Activated CD4-positive, alpha-beta T cell treated with anti-CD3 and anti-CD28 coated beads for 48 hours (primary cell): ENCODE measurements around the gene NUDT11.
A peak's percentile ranks its signal among the peaks of the same experiment; 100 is the strongest.
"Not testable (repeated sequence)": the region's sequence is repeated elsewhere in the genome, so short reads cannot be mapped to it uniquely, and the experiment has no call there.

Experiments used
- DNase-seq: peaks from one replicate; pipeline ENCODE4 v3.0.0-alpha.2; 2020

Gene NUDT11

DNA sequence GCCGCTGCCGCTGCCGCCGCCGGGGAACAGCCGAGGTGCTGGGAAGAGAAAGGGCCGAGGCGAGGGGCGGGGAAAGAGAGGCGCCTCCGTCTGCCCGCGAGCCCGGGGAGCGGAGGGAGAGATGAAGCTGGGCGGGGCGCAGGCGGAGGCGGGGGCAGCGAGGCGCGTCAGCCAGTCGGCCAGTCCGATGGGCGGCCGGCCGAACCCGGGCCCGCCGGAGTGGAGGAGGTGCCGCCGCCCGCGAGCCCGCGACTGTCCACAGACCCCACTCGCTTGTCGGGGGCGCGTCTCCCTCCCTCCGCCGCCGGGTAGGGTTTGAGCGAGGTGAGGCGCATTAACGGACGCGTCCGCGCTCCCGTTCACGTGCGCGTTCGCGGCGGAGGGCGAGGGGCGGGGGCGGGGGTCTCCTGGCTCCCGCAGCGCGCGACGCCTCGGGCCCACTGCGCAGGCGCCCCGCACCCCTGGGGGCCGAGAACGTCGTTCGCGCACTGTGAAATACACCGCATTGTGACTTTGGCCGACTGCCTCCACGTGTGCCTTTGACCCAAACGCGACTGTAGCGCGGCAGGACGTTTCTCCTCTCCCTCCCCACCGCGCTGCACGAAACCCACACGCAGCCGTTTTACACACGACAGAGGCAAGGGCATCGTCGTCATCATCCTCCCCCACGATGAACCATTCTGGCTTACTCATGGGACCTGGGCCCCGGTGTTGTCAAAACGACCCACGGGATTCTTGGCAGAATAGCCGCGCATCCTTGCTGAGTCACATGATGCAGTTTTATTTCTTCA is at the start of gene NUDT11:
TSS of gene NUDT11 (minus strand) at position 92 of the 791 bp plus-strand sequence. CDS start 148 bp downstream, outside the sequence.
- peak; percentile 68 for DNase-seq

DNA sequence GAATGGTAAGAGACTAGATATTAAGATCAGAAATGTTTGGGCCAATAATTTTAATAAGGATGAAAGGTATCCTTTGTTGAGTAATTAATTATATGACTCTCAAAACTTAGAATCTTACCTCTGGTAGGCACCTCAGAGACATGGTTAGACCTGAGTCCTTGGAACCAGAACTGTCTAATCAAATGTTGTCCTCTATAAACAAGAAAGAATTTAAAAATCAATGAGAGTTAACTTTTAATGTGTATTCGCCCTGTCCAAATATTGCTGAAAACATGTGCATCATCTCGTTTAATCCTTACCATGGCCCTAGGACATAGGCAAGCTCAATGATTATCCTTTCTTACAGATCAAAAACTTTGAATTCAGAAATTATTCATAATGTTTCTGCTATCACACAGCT is 24.0 kb upstream of the NUDT11 start:
- DNase-seq, result no peak

DNA sequence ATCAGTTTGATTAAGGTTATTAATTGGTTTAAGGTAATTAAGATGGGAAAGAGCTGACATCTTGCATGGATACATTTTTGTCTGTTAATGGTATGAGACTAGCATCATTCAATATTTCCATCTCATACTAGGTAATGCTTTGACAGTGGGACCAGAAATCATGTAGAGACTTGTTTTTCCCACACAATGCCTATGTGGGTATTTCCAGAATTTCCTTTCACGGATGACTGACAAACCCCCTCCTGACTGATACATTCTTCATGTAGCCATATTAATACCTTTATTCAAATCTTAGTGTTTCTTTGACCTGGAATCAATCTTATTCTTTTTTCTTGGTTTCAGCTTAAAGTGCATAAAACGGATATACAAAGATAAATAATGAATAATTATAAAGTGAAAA is 22.7 kb upstream of the NUDT11 start:
- DNase-seq, result not testable (repeated sequence)

DNA sequence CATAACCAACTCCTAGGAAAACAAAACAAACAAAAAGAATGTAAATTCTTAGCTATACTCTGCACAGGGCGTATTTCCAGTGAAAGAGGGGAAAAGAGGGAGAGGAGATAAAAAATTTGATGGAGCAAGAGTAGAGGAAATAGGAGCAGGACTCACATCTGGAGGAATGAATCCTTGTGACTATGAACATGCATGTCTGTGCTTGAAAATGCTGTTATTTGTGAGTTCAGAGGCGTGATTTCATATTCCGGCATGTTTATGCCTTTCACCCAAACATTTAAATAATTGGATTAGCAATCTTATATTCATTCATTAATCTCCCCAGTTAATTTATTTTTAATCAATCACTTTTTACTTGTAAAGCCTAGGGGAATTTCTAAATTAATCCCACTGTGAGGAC is 11.2 kb upstream of the NUDT11 start:
- no peak for DNase-seq

DNA sequence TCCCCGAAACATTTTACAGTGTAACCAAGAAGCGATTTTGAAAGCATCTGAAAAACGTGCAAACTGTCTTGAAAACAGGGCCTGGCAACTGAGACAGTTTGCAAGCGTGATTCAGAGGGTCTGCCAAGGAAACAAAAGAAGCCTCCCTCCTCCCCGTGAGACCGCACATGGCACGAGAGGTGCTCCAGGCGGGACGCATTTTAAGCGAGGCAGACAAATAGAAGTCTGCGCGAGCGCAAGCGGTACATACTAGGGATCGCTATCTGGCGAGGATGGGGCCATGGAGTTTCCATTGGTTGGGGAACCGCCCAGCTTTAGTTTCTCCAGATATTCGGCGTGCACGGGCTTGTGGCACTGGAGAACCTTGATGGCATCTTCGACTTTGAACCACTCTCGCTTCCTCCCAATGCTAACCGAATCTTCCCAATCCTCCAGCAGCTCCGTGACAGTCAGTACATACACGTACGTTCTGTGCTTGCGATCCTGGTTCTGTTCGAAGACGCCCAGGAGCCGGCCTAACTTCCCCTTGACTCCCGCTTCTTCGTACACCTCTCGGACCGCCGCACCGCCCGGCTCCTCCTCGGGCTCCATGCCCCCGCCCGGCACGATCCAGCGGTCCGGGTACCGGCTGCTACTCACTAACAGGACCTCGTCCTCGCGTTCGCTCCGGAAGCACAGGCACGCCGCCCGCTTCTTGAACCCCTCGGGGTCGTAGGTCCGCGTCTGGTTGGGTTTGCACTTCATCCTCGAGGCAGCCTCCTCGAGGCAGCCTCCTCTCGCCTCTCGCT is 497 bp downstream of the NUDT11 start:
- DNase-seq, result peak; percentile 24

DNA sequence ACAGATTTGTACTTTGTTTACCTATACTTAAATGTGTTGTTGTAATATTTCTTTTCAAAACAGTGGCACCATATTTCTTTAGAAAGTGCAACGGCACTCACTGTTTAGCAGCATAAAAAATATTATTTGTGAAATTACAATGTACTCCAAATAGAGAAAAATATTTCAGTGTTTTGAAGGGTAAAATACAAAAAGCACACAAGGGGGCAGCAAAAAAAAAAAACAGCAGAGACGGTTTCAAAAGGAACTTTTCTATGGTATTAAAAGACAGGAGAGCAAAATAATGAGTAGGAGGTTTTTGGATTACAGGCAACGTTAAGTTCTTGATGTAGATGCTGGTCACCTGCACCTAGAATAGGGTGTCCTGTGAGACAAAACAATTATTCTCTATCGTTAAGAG is 2.0 kb downstream of the NUDT11 start:
- no peak for DNase-seq

DNA sequence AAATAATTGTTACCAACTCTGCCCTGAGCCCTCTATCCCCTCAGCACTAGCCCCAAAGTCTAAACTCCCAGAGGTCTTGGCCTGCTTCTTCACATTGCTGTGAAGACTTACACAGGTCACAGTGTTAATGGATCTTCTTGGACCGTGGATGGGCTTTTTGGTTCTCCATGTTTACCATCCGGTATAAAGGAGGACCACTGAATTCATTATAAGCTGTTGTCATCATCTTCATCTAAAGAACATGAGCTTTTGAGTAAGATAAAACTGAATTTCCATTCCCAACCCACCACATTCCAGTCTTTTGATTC is 8.5 kb downstream of the NUDT11 start:
- no peak for DNase-seq

DNA sequence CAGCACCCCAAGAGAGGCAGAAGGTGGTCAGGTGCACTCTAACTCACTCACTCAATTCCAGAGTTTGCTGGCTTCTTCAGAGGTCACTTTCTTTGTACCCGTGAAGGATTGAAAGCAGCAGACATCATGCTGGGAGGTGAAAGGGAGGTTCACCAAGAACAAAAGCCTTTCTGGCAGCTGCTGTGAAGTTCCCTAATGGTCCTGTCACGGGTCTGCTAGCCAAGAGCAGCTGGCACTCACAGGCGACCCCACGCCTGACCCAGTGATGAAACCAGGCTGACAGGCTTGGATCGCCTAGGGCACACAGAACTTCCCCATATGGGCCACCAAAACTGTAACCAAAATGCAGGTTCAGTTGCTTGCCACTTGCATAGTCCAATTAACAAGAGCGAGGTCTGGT is 11.8 kb downstream of the NUDT11 start:
- no peak for DNase-seq

DNA sequence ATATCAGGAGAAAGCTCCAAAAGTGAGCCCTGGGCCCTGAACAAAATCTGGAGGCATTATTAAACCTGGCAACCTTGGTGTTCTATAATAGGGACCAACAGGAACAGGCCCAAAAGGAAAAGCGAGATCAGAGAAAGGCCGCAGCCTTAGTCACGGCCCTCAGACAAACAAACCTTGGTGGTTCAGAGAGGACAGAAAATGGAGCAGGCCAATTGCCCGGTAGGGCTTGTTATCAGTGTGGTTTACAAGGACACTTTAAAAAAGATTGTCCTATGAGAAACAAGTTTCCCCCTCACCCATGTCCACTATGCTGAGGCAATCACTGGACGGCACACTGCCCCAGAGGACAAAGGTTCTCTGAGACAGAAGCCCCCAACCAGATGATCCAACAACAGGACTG is 14.0 kb downstream of the NUDT11 start:
- not testable (repeated sequence) for DNase-seq

DNA sequence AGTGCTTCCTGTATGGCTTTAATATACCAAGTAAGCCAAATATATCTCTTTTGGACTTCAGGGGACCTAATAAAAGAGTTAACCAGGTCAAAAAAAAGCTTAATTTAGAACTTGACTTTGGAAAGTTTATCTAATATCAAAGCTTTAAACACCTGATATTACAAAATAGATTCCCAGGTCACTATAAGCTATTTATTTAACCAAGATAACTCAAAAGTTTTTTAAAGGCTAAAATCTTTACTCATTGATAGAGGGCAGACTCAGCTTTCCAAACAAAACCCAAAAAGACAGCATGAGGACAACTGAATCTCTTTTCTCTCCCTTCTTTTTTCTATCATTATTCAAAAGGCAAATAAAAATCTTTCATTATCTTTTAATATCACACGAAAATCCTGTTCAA is 19.5 kb downstream of the NUDT11 start:
- no peak for DNase-seq

DNA sequence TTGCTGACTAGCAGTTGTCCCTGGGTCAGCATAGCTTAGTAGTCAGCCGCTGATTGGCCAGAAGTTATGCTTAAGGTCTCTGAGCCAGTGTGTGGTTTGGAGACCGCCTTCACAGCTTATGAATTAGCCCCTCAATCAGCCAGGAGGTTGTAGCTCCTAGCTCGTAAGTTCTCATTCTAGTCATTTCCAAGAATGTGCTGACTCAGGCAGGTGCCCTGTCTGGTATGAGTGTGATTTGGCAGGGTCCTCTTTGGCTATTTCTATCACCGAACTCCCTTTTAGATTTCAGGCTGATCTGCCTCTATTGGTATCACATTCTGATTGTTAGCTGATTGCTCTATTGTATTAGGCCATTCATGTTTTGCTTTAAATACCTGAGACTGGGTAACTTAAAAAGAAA is 33.1 kb downstream of the NUDT11 start:
- no peak for DNase-seq

DNA sequence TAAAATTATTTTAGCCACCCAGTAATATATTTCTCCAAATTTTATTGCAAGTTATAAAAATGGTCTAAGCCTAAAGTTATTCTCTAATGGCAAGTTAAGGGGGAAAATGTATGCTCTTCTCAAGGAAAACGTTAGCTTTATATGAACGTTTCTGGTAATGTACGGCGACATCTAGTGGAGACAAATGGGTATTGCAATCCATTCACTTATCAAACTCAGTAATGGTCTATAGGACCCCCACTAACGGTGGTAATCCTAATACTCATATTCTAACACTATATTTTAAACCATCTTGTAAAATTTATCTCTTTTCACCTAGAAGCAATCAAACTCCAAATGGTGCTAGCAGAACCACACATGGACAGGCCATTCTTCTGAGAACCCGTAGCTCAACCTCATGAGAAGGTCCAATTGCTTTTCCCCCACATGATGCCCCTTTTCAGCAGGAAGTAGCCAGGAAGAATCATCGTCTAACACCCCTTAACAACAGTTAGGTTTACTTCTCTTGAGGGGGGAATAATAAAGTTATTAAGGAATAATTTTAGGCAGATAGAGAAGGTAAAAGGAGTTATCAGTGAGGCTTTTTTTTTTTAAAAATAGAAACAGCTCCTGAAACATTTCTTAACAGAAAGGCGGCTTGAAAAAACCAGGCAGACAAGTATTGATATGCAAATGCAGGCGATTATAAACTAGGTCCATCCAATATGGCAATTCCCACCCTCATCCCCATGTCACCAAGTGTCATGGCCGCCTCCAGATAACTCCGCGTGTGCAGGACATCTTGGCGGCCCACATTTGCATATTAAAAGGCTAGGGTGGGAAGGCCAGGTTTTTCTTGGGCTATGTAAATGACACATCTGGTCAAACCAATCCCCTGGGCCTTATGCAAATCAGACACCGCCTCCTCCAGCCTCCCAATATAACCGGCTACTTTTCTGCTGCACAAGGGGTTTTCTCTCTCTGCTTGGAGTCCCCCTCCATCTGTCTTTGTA is 35.0 kb downstream of the NUDT11 start:
- no peak for DNase-seq

DNA sequence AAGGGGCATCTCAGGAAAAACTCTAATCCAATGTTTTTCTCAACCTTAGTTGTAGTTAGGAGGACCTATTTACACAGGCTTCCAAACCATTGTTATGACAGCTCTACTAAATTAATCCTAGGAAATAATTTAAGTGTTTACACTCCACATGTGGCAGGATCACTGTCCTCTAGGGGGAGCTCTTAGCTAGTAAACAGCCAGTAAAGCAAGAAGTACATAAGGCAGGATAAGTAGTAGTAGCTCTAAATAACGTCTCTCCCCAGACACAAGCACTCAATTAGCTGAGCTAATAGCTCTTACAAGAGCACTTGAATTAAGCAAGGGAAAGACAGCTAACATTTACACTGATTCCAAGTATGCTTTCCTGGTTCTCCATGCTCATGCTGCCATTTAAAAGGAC is 37.3 kb downstream of the NUDT11 start:
- DNase-seq, result peak; percentile 30

DNA sequence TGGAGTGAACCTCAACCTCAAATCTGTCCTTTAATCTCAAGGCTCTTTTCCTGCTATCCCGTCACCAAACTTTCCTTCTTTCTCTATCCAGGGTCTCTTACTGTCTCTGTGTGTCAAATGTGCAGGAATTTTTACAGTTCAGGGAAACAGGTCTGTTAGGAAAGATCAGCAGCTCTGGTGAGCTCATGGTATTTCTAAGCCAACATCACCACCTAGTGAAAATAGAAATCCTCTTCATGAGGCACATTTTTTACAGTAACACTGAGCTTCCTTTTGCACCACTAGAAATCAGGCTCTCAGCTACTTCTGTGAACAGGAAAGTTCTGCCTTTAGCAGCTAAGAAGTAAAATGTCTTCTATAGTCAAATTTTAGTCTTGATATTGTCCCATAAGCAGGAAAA is 39.6 kb downstream of the NUDT11 start:
- DNase-seq, result no peak

DNA sequence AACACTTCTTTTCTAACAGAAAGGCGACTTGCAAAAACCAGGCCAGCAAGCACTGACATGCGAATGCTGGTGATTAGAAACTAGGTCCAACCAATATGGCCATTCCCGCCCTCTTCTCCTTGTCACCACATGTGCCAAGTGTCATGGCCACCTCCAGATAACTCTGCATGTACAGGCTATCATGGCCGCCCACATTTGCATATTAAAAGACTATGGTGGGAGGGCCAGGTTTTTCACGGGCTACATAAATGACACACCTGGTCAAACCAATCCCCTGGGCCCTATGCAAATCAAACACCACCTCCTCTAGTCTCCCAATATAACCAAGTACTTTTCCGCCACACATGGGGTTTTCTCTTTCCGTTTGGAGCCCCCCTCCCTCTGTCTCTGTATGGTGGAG is 40.1 kb downstream of the NUDT11 start:
- DNase-seq, result no peak

DNA sequence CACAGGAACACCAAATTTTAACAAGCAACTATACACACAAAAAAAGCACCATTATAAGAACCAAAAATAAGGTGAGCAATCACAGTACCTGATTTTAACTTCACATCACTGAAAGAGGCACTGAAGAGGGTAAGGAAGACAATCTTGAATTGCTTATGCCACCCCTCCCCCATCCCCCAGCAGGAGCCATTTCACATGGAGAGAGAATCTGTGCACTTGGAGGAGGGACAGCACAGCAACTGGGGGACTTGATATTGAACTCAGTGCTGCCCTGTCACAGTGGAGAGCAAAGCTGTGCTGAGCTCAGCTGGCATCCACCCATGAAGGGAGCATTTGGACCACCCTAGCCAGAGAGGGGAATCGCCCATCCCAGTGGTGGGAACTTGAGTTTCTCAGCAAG is 56.0 kb downstream of the NUDT11 start:
- DNase-seq, result no peak
